ENCODE data around the gene NAA15.
"Not testable (repeated sequence)": the region's sequence is repeated elsewhere in the genome, so short reads cannot be mapped to it uniquely, and the experiment has no call there.

The NAA15 gene

DNA sequence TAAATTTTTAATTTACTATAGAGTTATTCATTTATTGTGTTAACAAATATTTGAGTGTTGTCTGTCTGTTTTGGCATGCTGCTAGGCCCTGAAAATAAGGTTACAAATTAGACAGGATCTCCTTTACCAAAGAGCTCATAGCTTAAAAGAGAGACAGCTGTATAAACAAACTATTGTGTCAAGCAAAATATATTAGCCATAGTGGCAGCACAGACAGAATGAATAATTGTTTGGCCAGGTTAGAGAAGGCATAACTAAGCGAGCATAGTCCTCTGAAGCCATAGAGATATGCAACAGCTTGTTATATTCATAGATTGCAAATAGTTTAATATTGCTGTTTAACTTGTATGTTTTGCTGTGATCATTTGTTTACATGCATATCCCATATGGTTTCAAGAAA is 67.7 kb downstream of the NAA15 start:
- Mint-ChIP-seq H3K4me1 (peaks cover 9% of the 10 kb centered on the region), H3K27ac (no peak overlapping the region), H3K4me3 (no peak overlapping the region), H3K9me3 (no peaks in the 10 kb centered on the region), H3K36me3 (peaks cover 95% of the 10 kb centered on the region)
- DNase-seq (ENCODE audit: low spot score in 2 of 2) (no peak), ATAC-seq (no peak)

DNA sequence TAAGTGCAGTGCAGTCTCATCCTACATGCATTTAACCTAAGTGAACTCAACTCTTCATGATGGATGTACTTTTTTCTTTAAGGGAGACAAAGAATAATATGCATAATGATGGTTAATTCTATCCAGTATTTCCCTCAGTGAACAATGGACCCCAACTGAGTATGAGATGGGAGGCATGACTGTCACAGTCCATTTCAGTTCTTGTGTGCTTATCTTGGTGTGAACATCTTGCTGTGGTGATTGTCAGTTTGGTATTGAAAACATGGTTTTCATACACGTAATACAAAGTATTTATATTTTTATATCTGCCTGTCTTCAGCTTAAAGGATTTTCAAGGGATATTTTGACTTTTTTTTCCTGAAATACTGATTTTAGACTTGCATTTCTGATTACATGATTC is 72.9 kb downstream of the NAA15 start:
- H3K36me3 Mint-ChIP-seq: peaks cover 93% of the 10 kb centered on the region

DNA sequence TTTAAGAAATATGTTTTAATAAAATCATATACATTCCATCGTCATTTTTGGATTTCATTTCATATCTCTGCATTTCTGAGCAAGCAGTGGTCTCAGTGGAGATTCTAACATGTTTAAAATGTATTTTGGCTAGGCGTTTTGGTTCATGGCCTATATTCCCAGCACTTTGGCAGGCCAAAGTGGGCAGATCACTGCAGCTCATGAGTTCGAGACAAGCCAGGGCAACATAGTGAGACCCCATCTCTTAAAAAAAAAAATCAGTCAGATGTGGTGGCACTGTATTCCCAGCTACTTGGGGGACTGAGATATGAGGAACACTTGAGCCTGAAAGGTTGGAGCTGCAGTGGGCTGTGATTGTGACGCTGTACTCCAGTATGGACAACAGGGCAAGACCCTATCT is 85.1 kb downstream of the NAA15 start:
- Mint-ChIP-seq H3K36me3 (peaks cover 87% of the 10 kb centered on the region), H3K4me3 (no peak overlapping the region), H3K4me1 (no peaks in the 10 kb centered on the region), H3K9me3 (no peaks in the 10 kb centered on the region), H3K27ac (no peak overlapping the region)
- DNase-seq (ENCODE audit: low spot score in 2 of 2) (no peak), ATAC-seq (no peak)

More for the DNA sequence above, 72.9 kb downstream of the NAA15 start:
- Mint-ChIP-seq H3K4me1 (no peaks in the 10 kb centered on the region), H3K27ac (no peak overlapping the region), H3K4me3 (no peak overlapping the region), H3K9me3 (no peaks in the 10 kb centered on the region)
- DNase-seq (ENCODE audit: low spot score in 2 of 2) (no peak), ATAC-seq (no peak)

DNA sequence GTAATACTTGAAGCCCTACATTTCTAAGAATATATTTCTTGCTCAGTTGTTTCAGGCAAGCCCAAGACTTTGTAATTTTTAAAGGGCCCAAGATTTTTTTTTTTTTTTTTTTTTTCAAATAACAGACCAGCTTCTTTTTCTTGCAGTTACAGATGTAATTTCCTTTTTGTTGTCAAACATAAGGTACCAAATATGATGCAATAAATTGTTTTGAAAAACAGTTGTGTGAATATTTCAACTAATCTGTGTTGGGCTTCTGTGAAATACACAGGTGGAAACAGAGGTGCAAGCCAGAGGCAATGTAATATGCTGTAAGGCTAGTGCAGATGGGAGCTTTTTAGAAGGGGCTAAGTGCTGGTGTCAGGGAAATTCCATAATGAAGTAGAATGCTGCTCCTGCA is 87.8 kb downstream of the NAA15 start:
- DNase-seq (ENCODE audit: low spot score in 2 of 2): no peak
- ATAC-seq: no peak
- Mint-ChIP-seq H3K36me3 (peaks cover 66% of the 10 kb centered on the region), H3K9me3 (no peaks in the 10 kb centered on the region), H3K4me3 (no peak overlapping the region), H3K27ac (no peak overlapping the region), H3K4me1 (no peaks in the 10 kb centered on the region)

DNA sequence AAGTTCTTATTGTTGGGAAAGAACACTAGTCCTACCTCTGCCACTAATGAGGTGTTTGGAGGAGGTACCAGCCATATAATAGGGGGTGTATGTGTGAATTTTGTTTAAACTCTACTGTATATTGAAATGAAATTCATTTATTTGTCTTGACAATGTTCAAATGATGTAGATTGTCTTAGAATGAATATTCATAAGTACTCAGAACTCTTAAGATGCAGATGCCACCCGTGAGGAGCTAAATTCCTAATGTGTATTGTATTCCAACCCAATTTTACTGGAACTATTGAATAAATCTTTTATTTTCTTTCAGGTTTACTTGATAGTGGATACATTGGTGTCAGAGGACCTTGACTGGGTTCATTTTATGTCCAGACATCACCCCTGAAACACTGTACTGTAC is 88.7 kb downstream of the NAA15 start:
- H3K9me3 Mint-ChIP-seq: no peaks in the 10 kb centered on the region
- H3K36me3 Mint-ChIP-seq: peaks cover 57% of the 10 kb centered on the region
- H3K4me1 Mint-ChIP-seq: no peaks in the 10 kb centered on the region
- H3K27ac Mint-ChIP-seq: no peak overlapping the region
- no peak overlapping the region for H3K4me3 Mint-ChIP-seq
- DNase-seq (ENCODE audit: low spot score in 2 of 2) (no peak), ATAC-seq (no peak)

DNA sequence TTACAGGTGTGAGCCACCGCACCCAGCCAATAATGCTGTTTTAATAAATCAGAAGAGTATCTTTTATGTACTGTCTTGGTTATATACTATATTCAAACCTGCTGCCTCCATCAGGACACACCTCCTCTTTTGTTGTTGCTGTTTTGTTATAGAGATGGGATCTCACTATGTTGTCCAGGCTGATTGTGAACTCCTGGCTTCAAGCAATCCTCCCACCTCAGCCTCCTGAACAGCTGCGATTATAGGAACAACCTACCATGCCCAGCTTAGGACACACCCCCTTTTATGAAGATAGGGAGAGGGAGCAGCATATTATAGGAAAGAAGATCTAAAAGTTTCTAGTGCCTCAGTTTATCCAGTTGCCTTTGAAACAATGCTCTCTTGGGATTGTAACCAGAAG is 90.4 kb downstream of the NAA15 start:
- ATAC-seq: no peak
- Mint-ChIP-seq H3K27ac (no peak overlapping the region), H3K9me3 (no peaks in the 10 kb centered on the region), H3K4me3 (no peak overlapping the region), H3K4me1 (no peaks in the 10 kb centered on the region), H3K36me3 (peaks cover 53% of the 10 kb centered on the region)
- no peak for DNase-seq (ENCODE audit: low spot score in 2 of 2)

DNA sequence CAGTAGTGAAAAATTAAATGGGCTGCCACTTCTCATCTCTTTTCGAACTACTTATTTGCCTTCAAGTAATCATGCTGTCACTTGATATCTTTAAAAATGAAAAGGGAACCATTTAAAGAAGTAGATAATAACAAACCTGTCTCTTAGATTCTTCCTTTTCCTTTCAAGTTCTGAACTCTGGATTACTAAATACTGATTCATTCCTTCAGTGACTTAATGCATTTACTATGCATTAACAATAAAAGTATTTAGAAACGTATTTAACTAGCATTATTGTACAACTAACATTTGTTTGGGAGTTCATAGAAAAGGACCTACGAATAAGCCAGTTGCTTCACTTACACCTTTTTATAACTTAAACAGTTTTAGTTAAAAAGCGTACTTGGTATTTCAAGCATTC is 91.5 kb downstream of the NAA15 start:
- ATAC-seq: no peak
- no peaks in the 10 kb centered on the region for H3K4me1 Mint-ChIP-seq
- no peak overlapping the region for H3K4me3 Mint-ChIP-seq
- no peaks in the 10 kb centered on the region for H3K9me3 Mint-ChIP-seq
- no peak for DNase-seq (ENCODE audit: low spot score in 2 of 2)
- H3K27ac Mint-ChIP-seq: no peak overlapping the region
- peaks cover 43% of the 10 kb centered on the region for H3K36me3 Mint-ChIP-seq

DNA sequence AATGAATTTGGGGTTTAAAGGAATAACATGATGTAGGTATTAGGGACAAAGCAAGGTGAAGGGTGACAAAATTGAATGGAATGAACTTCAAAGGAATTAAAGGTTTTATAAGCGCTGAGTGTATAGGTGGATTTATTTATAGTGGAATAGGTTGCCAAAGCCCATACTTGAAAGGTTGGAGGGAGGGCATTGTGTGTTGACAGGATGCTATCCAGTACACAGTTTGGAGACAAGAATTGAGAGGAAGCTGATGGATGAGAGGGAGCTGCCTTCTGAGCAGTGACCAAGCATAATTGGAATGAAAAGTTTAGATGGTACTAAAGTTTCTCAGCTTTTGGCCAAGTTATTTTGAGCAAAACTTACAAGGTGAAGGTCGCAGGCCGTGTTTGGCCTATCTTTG is 100.1 kb downstream of the NAA15 start:
- no peaks in the 10 kb centered on the region for H3K9me3 Mint-ChIP-seq
- DNase-seq (ENCODE audit: low spot score in 2 of 2) (no peak), ATAC-seq (no peak)
- H3K4me3 Mint-ChIP-seq: no peak overlapping the region
- peaks cover 1% of the 10 kb centered on the region for H3K36me3 Mint-ChIP-seq
- H3K27ac Mint-ChIP-seq: no peak overlapping the region
- H3K4me1 Mint-ChIP-seq: no peaks in the 10 kb centered on the region

DNA sequence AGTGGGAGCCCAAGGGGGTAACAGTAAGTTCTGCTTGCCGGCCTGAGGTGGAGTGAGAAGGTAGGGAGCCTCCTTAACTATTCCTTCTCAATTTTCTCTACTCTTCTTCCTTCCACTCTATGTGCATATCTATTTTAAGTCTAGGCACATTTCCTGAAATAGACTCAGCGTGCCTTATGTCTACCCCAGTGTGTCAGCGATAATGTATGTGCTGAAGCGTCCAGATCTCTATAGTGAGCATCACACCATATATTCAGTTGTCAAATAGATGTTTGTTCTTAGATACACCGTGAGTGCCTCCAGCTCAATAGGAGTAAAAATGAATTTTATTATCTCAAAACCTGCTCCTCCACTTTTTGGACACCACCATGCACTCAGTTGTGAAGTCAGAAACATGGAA is 101.1 kb downstream of the NAA15 start:
- DNase-seq (ENCODE audit: low spot score in 2 of 2) (no peak), ATAC-seq (no peak)
- no peak overlapping the region for H3K4me3 Mint-ChIP-seq
- no peak overlapping the region for H3K27ac Mint-ChIP-seq
- no peaks in the 10 kb centered on the region for H3K9me3 Mint-ChIP-seq
- H3K4me1 Mint-ChIP-seq: no peaks in the 10 kb centered on the region
- H3K36me3 Mint-ChIP-seq: no peaks in the 10 kb centered on the region

DNA sequence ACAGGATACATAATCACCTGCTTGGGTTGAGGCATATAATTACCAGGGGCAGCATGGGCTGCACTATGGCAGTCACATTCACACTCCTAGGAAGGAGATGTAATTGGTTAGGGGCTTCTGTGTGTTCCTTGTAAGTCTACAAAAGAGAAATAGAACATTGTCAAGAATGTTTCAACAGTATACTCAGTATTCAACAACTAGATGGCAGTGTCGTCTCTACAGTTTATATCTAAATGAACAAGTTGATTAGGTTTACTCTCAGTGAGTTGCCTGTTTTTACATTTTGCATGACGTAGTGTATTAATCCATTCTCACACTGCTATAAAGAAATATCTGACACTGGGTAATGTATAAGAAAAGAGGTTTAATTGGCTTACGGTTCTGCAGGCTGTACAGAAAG is 102.2 kb downstream of the NAA15 start:
- H3K9me3 Mint-ChIP-seq: no peaks in the 10 kb centered on the region
- DNase-seq (ENCODE audit: low spot score in 2 of 2): no peak
- H3K4me1 Mint-ChIP-seq: no peaks in the 10 kb centered on the region
- no peak overlapping the region for H3K4me3 Mint-ChIP-seq
- no peaks in the 10 kb centered on the region for H3K36me3 Mint-ChIP-seq
- no peak overlapping the region for H3K27ac Mint-ChIP-seq
- ATAC-seq: no peak

DNA sequence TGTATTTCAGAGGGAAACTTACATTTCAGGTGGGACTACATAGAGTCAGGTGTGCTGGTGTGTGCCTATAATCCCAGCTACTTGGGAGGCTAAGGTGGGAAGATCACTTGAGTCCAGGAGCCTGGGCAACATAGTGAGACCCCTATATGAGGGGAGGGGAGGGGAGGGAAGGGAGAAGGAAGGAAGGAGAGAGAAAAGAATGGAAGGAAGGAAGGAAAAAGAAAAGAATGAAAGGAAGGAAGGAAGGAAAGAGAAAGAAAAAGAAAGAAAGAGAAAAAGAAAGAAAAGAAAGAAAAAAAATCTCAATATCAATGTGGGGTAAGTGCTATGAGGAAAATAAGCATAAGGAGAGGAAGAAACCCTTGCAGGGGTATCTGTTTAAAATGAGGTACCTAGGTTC is 109.0 kb downstream of the NAA15 start:
- ATAC-seq: no peak
- H3K4me3 Mint-ChIP-seq: no peak overlapping the region
- H3K4me1 Mint-ChIP-seq: no peaks in the 10 kb centered on the region
- DNase-seq (ENCODE audit: low spot score in 2 of 2): no peak
- H3K36me3 Mint-ChIP-seq: no peaks in the 10 kb centered on the region
- H3K27ac Mint-ChIP-seq: peak overlapping the region; percentile 1
- peaks cover 5% of the 10 kb centered on the region for H3K9me3 Mint-ChIP-seq

DNA sequence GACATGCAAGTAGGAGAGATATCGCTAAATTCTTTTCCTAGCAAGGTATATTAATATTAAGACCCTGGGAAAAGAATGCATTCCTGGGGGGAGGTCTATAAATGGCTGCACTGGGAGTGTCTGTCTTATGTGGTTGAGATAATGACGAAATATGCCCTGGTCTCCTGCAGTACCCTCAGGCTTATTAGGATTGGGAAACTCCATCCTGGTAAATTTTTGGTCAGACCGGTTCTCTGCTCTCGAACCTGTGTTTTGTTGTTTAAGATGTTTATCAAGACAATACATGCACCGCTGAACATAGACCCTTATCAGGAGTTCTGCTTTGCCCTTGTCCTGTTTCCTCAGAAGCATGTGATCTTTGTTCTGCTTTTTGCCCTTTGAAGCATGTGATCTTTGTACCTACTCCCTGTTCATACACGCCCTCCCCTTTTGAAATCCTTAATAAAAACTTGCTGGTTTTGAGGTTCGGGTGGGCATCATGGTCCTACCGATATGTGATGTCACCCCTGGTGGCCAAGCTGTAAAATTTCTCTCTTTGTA is 113.4 kb downstream of the NAA15 start:
- H3K4me3 Mint-ChIP-seq; DNase-seq (ENCODE audit: low spot score in 2 of 2); H3K9me3 Mint-ChIP-seq; H3K36me3 Mint-ChIP-seq; ATAC-seq; H3K27ac Mint-ChIP-seq: not testable (repeated sequence)
- peaks cover 14% of the 10 kb centered on the region for H3K4me1 Mint-ChIP-seq

DNA sequence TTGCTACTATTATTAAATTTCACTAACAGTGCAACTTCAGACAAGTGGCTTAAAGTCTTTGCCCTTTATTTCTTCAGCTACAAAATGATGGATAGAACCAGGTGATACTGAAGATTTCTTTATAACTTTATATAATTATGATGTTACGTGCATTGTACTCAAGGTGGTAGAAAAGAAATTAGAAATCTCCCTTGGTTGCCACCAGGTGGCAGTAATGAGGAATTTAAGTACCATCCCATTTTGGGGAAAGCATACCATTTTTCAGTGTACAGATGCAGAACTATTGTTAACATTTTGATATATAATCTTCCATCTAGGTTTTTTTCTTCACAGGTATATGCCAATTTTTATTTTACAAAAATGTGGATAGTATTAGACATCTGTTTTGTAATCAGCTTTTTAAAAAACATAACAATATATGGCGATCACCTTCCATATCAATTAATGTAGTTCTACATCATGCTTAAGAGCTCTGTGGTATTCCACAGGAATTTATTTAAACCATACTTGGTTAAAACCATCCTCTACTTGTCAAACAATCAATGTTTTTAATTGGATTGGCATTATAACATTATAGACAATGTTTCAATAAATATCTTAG is 114.9 kb downstream of the NAA15 start:
- H3K27ac Mint-ChIP-seq: no peak overlapping the region
- peaks cover 15% of the 10 kb centered on the region for H3K4me1 Mint-ChIP-seq
- DNase-seq (ENCODE audit: low spot score in 2 of 2) (no peak), ATAC-seq (no peak)
- H3K36me3 Mint-ChIP-seq: peaks cover 8% of the 10 kb centered on the region
- H3K4me3 Mint-ChIP-seq: no peak overlapping the region
- H3K9me3 Mint-ChIP-seq: peaks cover 5% of the 10 kb centered on the region

DNA sequence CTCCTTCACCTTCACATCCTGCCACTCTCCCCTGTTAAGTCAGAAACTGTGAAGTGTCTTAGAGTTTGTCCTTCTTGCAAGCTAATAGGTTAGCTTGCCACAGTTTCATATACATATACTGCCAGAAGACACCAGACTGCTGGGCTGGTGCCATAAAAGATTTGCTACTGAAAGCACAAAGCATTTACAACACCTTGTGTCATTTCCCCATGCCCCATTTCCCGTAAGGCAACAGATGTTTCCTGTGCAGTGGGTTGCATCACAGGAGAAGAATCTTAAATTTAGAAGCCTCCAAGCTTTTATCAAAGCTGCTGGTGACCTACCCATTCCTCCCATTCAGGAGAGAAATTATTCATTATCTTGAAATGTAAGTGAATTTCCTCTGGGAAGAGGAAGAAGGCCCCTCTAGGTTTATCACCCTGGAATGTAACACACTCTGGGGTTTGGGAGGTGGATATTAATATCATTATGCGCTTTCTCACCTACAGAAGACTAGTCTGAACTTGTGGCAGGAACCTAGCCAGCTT is 118.1 kb downstream of the NAA15 start:
- Mint-ChIP-seq H3K36me3 (peaks cover 8% of the 10 kb centered on the region), H3K9me3 (peaks cover 11% of the 10 kb centered on the region), H3K4me3 (no peak overlapping the region), H3K4me1 (peaks cover 15% of the 10 kb centered on the region), H3K27ac (peak overlapping the region; percentile 74)
- ATAC-seq (peak; percentile 54), DNase-seq (ENCODE audit: low spot score in 2 of 2) (no peak)

DNA sequence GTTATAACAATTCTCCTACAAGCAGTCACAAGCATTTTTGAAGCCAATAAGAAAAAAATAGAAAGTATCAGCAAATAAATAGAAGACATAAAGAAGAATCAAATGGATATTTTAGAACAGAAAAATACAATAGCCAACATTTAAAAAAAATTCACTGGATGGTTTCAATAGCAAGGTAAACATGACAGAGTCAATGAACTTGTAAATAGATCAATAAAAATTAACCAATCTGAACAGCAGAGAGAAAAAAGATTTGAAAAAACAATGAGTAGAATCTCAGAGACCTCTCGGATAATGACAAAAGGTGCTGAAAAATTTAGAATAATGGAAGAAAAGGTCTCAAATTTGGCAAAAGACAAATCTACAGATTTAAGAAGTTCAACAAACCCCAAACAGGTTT is 119.3 kb downstream of the NAA15 start:
- Mint-ChIP-seq H3K4me1 (peaks cover 15% of the 10 kb centered on the region), H3K9me3 (peaks cover 6% of the 10 kb centered on the region), H3K36me3 (peaks cover 8% of the 10 kb centered on the region), H3K27ac (no peak overlapping the region), H3K4me3 (no peak overlapping the region)
- ATAC-seq (no peak), DNase-seq (ENCODE audit: low spot score in 2 of 2) (no peak)

DNA sequence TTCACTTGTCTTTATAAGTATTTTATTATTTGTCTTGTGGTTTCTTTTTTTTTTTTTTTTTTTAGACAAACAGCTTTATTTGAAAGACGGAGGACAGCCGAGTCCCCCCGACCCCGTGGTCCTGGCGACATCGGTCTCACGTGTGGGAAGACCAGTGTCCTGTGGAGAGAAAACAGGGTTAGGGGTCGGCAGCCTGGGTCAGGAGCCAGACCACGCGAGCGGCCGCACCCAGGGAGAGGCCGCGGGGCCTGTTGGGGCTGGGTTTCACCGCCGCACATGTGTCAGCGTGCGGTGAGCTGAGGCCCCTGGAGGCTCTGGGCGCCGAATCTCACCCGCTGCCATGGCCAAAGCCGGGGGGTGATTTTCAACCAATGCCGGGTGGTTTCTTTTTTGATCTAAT is 134.8 kb downstream of the NAA15 start:
- Mint-ChIP-seq H3K27ac (peak overlapping the region; percentile 24), H3K4me1 (no peaks in the 10 kb centered on the region), H3K9me3 (peaks cover 15% of the 10 kb centered on the region), H3K36me3 (no peaks in the 10 kb centered on the region), H3K4me3 (peak overlapping the region; percentile 19)
- ATAC-seq (no peak), DNase-seq (ENCODE audit: low spot score in 2 of 2) (no peak)
